ENCODE results near the gene NEK6. TPM values are rescaled to one million over a fixed set of nuclear protein-coding genes. Genes with fewer than 3 reads are reported as not detected.

Gene NEK6
- total RNA-seq, 2 experiments from 2014 or later, result 0.89 to 1.7 TPM

- DNase-seq (no peak), ATAC-seq (ENCODE audit: poor library complexity) (no peak)
- Histone ChIP-seq H3K27me3 (ENCODE audit: control insufficient read depth in 1 of 2, insufficient read depth in 2 of 2, low read length in 2 of 2) (no peaks in the 10 kb centered on the region), H3K9me3 (ENCODE audit: control insufficient read depth in 1 of 2, insufficient read depth in 1 of 2, low read length in 2 of 2) (no peaks in the 10 kb centered on the region), H3K27ac (ENCODE audit: low read depth in 1 of 2, low read length in 2 of 2) (no peak overlapping the region), H3K4me1 (ENCODE audit: insufficient read depth, low read length) (no peaks in the 10 kb centered on the region), H3K36me3 (ENCODE audit: insufficient read depth, low read length) (peaks cover 10% of the 10 kb centered on the region), H3K4me3 (ENCODE audit: low read length) (no peak overlapping the region)
- ChIA-PET CTCF (interaction anchor here (1.1 kb wide), 1 partner anchor 59 kb away, joined by 4 read pairs; no protein-coding TSS in a partner anchor), POLR2A (no interaction called here)
- TF ChIP-seq CTCF (IDR thresholded peaks at IDR 0.05), result no peak
- H3K4me1 Mint-ChIP-seq (ENCODE audit: low read depth), result no peaks in the 10 kb centered on the region
- H3K36me3 Mint-ChIP-seq (ENCODE audit: low read depth), result no peaks in the 10 kb centered on the region
- no peaks in the 10 kb centered on the region for H3K27me3 Mint-ChIP-seq
- no peak overlapping the region for H3K27ac Mint-ChIP-seq
- intact Hi-C loops (cut with DNase I, micrococcal nuclease), result no loop called here
- H3K4me3 Mint-ChIP-seq, result no peak overlapping the region
- H3K9me3 Mint-ChIP-seq, result no peaks in the 10 kb centered on the region
Observed at GRCh38 chr9:124328285-124328684, 70.5 kb downstream of the NEK6 start.

- Histone ChIP-seq H3K4me3 (ENCODE audit: low read length) (no peak overlapping the region), H3K27ac (ENCODE audit: low read depth in 1 of 2, low read length in 2 of 2) (no peak overlapping the region), H3K9me3 (ENCODE audit: control insufficient read depth in 1 of 2, insufficient read depth in 1 of 2, low read length in 2 of 2) (no peaks in the 10 kb centered on the region), H3K36me3 (ENCODE audit: insufficient read depth, low read length) (peaks cover 10% of the 10 kb centered on the region), H3K27me3 (ENCODE audit: control insufficient read depth in 1 of 2, insufficient read depth in 2 of 2, low read length in 2 of 2) (no peaks in the 10 kb centered on the region), H3K4me1 (ENCODE audit: insufficient read depth, low read length) (no peaks in the 10 kb centered on the region)
- Mint-ChIP-seq H3K9me3 (no peaks in the 10 kb centered on the region), H3K36me3 (ENCODE audit: low read depth) (no peaks in the 10 kb centered on the region), H3K27ac (no peak overlapping the region), H3K4me1 (ENCODE audit: low read depth) (no peaks in the 10 kb centered on the region), H3K27me3 (no peaks in the 10 kb centered on the region), H3K4me3 (no peak overlapping the region)
- POLR2A ChIA-PET, result no interaction called here
- ATAC-seq (ENCODE audit: poor library complexity) (no peak), DNase-seq (no peak)
- CTCF ChIA-PET, result no interaction called here
- no peak for TF ChIP-seq CTCF (IDR thresholded peaks at IDR 0.05)
- intact Hi-C loops (cut with DNase I, micrococcal nuclease), result no loop called here
Observed at GRCh38 chr9:124329206-124329792, 71.5 kb downstream of the NEK6 start.

GRCh38 chr9:124330011-124330697 is 72.4 kb downstream of the NEK6 start:
- H3K4me1 ChIP-seq (ENCODE audit: insufficient read depth, low read length), result no peaks in the 10 kb centered on the region
- Mint-ChIP-seq H3K4me3 (no peak overlapping the region), H3K27me3 (no peaks in the 10 kb centered on the region), H3K9me3 (no peaks in the 10 kb centered on the region), H3K36me3 (ENCODE audit: low read depth) (no peaks in the 10 kb centered on the region), H3K27ac (no peak overlapping the region), H3K4me1 (ENCODE audit: low read depth) (no peaks in the 10 kb centered on the region)
- ChIA-PET POLR2A (no interaction called here), CTCF (no interaction called here)
- no peaks in the 10 kb centered on the region for H3K27me3 ChIP-seq (ENCODE audit: control insufficient read depth in 1 of 2, insufficient read depth in 2 of 2, low read length in 2 of 2)
- peaks cover 10% of the 10 kb centered on the region for H3K36me3 ChIP-seq (ENCODE audit: insufficient read depth, low read length)
- no peak overlapping the region for H3K27ac ChIP-seq (ENCODE audit: low read depth in 1 of 2, low read length in 2 of 2)
- TF ChIP-seq CTCF (IDR thresholded peaks at IDR 0.05), result no peak
- DNase-seq (no peak), ATAC-seq (ENCODE audit: poor library complexity) (no peak)
- intact Hi-C loops (cut with DNase I, micrococcal nuclease), result no loop called here
- no peaks in the 10 kb centered on the region for H3K9me3 ChIP-seq (ENCODE audit: control insufficient read depth in 1 of 2, insufficient read depth in 1 of 2, low read length in 2 of 2)
- no peak overlapping the region for H3K4me3 ChIP-seq (ENCODE audit: low read length)
